Suppressor macrophage (primary cell): ENCODE results near the gene INCA1.

Experiments
- DNase-seq, 4 experiments: peaks; one replicate each; pipeline ENCODE4 v3.0.0-alpha.2; 2020 to 2022

The INCA1 gene

DNA sequence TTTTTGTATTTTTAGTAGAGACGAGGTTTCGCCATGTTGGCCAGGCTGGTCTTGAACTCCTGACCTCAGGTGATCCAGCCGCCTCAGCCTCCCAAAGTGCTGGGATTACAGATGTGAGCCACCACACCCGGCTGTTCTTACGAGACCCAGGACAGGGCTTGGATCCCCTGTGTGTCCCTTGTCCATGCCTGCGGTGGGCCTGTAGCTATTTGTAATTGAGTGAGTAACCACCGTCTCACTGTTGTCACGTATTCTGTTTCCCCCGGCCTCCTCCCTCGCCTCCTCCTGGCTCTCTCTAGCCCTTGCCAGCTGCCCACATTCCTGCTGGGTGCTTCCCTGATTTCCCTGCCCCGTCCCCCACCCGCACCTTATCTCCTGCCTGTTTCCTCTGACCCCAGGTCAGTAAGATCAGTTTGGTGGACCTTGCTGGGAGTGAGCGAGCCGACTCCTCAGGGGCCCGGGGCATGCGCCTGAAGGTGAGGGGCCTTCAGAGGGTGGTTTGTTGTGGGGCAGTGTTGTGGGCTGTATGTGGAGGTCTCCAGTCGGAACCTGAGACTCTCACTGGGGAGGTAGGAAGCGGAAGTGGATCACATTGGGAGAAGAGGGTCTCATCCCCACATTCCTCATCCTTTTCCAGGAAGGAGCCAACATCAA, 6.0 kb upstream of the INCA1 start:
- DNase-seq: no peak

DNA sequence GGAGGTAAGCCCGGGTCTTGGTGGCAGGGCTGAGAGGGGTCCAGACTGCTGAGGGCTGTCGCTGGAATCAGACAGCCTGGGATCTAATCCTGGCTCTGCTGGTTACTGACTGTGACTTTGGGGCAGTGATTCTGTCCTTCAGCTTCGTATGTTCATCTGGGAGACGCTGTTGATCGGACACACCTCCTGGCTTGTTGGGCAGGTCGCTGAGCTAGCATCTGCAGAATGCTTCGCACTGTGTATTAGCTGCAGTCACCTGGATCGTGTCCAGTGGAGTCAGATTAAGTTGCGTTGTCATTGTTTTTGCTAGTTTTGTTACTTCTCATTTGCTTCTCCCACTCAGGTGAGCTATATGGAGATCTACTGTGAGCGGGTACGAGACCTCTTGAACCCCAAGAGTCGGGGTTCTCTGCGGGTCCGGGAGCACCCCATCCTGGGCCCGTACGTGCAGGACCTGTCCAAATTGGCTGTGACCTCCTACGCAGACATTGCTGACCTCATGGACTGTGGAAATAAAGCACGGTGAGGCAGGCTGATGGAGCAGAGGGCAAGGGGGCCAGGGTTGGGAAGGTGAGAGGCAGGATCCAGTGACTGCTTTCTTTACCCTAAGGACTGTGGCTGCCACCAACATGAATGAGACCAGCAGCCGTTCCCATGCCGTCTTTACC, 4.9 kb upstream of the INCA1 start:
- DNase-seq: no peak

- no peak for DNase-seq
Observed at GRCh38 chr17:5000237-5000639, 2.9 kb upstream of the INCA1 start.

GRCh38 chr17:4999430-5000093, 2.2 kb upstream of the INCA1 start:
- no peak for DNase-seq

DNA sequence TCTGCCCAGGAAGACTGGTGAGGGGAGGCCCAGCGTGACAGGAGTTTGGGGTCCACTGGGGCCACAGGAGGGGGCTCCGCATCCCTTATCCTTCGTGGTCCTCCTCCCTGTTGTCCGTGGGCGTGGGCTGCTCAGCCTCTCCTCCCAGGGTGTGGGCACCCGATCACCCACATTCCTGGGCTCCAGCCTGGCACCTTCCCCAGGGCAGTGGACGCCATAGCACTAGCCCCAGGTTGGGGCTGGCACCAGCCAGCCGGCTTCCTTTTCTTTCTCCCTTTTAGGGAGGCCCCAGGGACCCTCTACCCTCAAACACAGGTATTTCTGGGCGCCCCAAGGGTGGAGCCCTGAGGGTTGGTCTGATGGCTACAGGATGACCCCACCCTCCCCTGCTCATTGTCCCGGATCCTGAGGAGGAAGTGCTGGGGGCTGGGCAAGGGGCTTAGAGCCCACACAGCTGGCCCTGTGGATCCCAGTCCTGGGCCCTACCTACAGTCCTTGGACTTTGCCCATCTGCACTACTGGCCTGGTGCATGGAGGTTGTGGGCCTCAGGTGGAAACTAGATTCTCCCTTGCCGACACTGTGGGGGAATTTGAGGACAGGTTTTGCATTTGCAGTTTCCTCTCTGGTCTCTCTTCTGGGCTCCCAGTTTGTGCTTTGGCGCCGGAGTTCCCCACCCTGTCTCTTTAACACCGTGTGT, 1.6 kb upstream of the INCA1 start:
- DNase-seq: peak in 2 of 4 experiments; percentile 15 to 21

- no peak for DNase-seq
Observed at GRCh38 chr17:4998027-4998731, 857 bp upstream of the INCA1 start.

- DNase-seq: no peak
Observed at GRCh38 chr17:4994081-4994595, 3.2 kb downstream of the INCA1 start.

DNA sequence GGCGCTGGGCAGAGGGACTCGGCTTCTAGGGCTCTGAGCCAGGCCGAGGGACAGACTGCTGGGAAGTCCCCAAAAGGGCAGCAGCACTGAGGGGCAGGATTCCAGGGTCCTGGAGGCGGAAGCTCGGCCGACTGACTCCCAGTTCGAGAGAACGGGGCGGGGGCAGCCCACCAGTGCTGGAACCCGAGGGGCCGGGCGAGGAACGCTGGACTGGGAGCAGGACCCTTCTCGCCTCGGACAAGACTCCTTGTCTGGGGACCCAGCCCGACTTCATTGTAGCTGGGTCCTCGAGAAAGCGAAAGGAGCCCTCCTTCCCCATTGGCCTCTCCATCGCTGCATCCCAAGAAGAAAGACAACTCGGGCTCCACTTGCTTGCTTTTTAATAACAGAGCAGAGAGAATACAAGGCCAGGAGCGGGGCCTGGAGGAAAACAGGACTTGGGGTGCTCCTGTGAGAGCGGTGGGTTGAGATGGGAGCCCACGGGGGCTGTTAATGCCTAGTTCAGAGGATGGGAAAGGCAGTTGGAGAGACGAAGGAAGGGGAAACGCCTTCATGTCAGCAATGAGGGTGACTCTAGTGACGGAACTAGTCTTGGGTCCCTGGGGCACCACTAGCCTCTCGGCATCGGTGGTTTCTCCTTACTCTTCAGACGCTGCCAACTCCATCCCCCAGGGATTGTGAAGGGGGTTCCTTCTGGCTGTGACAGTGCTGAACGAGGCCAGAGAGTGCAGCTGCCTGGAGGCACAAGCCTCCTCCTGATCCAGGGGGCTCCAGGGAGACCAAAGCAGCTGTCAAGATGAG, 9.4 kb downstream of the INCA1 start:
- peak in 3 of 4 experiments; percentile 38 to 42 (median 38) for DNase-seq

DNA sequence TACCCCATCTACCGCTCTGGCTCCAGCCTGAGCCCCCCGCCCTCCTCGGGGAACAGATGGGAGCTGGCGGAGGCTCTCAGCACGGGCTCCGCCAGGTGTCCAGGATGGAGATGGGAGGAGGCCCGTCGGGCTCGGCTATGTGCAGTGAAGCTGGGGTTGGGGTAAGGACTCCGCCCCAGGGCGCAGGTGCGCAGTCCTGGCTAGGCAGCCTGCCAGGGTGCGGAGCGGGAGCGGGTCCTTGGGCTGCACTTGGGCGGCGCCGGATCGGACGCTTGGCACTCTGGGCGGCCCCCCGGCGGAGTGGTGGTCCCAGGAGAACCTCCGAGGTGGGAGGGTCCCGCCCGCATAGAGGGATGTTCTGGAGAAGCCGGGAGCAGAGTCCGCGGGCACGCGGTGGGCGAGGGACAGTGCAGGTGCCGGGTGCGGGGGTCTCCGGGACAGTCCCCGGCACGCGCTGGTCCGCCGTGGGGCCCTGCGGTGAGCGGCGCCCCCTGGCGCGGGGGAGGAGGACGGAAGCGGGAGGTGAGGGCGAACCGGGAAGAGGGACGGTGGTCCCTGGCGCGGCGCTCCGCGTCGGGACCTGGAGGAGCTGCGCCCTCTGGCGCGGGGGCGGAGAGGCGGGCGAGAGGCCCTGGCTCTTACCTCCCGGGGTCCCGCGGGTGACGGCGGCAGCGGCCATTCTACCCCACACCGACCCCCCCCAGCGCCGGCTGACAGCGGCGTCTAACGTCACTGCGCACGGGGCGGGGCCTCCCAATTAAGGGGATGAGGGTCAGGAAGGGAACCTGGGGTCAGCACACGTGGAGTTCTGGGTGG, 10.2 kb downstream of the INCA1 start, which contains the start of gene CAMTA2:
Gene CAMTA2, minus strand, starts transcription at position 725 of the 816 bp plus-strand sequence. CDS start 1,453 bp downstream, outside the sequence.
- DNase-seq: peak; percentile 78 to 94 (median 86)

DNA sequence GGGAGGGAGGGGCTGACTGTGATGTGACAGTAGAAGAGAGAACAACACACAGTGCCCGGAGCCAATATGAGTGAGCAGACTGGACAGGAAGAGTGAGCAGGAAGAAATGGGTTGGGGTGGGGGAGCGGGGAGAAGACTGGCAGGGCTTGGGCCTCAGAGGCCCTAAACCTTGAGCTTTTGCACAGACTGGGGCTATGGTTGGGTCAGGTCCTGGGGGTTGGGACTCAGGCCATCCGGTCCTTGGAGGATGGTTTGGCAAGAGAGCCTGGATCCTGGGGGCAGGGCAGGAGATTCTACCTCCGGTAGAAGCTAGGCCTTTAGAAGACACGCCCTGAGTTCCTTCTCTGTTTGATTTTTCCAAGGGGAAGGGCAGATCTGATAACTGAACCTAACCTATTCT, 10.9 kb downstream of the INCA1 start:
- peak in 3 of 4 experiments; percentile 29 to 41 (median 39) for DNase-seq

DNA sequence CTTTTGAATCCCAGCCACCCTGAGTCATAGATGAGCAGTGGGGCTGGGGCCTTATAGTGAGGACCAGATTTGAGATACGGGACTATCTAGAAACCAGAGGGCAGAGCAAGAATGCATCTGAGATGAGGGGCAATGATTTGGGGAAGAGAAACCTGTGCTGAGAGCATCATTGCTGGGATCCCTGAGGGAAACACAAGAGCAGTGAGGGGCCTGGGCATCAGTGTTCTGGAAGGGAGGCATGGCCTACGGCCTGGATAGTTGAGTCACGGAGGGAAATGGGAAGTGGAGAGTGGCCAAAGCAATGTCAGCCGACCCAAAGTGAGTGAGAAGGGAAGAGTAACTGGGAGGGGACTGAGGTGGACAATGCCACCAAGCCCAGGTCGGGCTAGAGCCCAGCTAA, 15.0 kb downstream of the INCA1 start:
- peak in 2 of 4 experiments; percentile 40 to 44 for DNase-seq

- DNase-seq: peak; percentile 34 to 61 (median 50)
Observed at GRCh38 chr17:4980644-4981216, 16.6 kb downstream of the INCA1 start.

DNA sequence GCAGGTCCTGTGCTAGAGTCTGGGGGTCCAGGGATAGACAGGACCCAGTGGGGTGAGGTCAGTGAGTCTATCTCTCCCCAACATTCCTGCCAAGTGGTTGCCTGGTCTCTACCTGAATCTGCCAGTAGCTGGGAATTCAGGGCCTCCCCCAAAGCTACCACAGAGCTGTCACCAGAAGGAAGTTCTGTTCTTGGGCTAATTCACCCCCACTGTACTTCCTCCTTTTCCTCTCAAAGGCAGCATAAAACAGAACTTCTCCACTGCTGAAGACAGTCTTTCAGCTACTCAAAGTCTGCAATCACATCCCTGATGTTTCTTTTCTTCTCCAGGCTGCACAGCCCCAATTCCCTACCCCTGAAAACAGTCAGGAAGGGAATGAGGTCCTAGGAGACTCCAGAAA, 18.6 kb downstream of the INCA1 start:
- DNase-seq: peak; percentile 58 to 84 (median 78)

DNA sequence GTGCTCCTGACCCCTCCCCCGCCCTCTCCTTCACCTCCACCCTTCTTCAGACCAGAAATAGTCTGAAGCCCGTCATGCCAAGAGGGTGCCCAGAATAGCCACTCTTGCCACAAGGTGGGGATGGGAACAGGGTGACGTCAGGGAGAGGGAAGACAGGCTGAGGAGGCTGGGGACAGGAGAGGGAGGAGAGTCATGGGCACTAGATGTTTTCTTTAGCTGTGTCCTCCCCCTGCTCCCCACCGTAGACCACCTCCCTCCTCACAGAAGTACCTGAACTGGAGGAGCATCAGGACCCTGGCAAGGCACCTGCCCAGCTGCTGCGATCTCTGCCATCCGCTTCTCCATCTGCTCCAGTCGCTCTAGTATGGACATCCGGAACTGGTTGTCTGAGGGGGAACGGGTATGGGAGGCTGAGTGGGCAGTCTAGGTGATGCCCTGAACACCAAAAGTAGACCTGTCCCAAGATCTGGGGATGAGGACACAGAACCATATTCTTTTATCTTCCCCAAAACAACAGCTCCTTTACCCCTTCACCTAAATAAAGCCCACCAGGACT, 23.1 kb downstream of the INCA1 start:
- DNase-seq: peak in 1 of 4 experiments; percentile 12

DNA sequence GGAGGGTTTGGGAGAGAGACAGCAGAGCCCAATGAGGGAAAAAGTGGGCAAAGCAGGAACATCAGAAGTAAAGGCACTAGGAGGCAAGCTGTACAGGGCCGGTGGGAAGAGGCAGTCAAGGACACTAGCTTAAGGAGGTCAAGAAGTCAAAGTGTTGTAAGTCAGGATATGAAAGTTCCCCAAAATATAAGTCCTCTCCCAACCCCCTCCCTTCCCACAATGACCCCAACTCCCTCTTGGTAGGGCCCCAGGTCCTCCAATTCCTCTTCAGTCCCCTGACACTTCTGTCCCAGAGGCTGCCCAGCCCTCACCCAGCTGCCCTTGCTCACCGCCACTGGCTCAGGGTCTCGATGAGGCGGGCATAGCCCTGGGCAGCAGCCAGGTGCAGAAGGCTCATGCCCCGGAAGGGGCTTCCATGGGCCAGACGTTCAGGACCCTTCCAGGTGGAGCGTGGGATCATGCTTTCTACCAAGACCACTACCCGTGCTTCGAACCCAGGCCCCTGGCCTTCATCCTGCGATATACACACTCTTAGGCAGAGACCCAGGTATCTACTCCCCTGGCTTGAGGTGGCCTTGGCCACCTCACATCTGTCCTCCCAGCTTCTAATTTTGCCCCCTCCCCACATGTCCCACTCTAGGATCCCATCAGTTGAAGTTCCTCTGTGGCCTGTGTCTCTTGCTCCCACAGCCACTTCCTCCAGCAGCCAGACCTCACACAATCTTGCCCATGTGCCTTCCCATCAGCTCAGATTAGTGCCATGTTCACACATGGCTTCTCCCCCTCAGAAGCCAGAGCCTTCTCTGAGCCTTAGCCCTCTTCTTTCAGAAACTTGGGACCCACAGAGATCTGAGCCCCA, 23.8 kb downstream of the INCA1 start:
- peak; percentile 26 to 64 (median 59) for DNase-seq

DNA sequence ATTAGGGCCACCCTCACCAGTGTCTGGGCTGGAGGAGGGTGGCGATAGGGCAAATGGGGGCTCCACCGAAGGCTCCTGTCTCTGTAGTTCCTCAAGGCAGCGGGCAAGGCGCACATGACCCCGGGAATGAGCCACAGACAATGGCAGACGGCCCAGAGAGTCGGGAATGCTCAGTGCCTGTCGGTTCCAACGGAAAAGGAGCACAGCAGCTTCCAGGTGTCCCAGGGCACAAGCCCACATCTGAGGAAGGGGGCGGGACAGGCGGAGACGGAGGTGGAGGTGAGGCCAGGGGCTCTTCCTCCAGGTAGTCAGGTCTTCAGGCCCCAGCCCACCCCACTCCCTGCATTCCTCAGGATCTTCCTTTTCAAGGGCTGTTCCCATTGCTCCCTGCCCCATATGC, 24.6 kb downstream of the INCA1 start:
- no peak for DNase-seq

DNA sequence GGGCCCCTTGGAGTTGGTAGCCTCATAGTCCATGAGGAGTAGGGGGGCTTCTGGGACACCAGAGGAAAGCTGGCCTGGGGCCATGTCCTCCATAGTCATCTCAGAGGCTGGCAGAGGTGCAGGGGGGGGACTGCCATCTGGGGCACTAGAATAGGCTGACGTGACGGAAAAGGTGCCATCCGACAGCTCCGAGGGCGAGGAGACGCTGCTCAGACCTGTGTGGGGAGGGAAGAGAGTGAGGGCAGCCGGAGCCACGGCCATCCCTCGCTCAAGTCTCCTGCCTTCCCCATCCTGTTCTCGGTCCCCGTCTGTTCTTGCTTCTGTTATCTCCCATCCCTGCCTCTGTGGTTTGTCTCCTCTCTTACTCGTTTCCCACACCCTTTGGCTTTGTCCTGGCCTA, 25.0 kb downstream of the INCA1 start:
- no peak for DNase-seq

- DNase-seq: no peak
Observed at GRCh38 chr17:4971826-4972225, 25.5 kb downstream of the INCA1 start.

GRCh38 chr17:4970273-4970672, 27.0 kb downstream of the INCA1 start:
- no peak for DNase-seq
